ENCODE data around the gene CCDC66.

CCDC66 gene

DNA sequence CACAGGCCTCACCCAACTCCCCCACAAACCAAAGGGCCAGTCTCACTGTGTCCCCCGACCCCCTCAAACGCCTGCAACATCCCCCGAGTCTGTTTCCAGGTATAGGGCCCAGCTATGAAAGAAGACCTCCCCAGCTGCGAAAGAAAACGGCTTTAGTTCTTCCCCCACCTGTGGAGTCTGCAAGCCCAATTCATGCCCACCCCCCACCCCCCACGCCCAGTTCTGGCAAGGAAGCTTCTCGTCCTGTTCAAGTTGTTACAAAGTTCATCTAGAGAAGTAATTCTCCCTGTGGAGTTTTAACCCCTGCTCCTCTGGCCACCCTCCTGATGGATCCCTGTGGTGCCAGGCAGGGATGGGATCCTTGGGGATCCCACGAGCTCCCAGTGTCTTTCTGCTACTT lies 54.4 kb downstream of the CCDC66 start:
- peaks cover 5 to 57% of the 10 kb centered on the region in 2 experiments for H3K36me3 ChIP-seq (ENCODE audit: control insufficient read depth in 2 of 2, insufficient read depth in 1 of 2, low read length in 2 of 2)
- no peak for TF ChIP-seq MYNN (tag by site-specific recombination; IDR thresholded peaks at IDR 0.05; ENCODE audit: borderline replicate concordance)
- TF ChIP-seq, protein P1, sequence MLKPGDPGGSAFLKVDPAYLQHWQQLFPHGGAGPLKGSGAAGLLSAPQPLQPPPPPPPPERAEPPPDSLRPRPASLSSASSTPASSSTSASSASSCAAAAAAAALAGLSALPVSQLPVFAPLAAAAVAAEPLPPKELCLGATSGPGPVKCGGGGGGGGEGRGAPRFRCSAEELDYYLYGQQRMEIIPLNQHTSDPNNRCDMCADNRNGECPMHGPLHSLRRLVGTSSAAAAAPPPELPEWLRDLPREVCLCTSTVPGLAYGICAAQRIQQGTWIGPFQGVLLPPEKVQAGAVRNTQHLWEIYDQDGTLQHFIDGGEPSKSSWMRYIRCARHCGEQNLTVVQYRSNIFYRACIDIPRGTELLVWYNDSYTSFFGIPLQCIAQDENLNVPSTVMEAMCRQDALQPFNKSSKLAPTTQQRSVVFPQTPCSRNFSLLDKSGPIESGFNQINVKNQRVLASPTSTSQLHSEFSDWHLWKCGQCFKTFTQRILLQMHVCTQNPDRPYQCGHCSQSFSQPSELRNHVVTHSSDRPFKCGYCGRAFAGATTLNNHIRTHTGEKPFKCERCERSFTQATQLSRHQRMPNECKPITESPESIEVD (tag by site-specific recombination; IDR thresholded peaks at IDR 0.05), result no peak
- no peak for TF ChIP-seq ZNF544 (tag by site-specific recombination; IDR thresholded peaks at IDR 0.05)
- no peak for TF ChIP-seq ZBTB48 (tag by site-specific recombination; IDR thresholded peaks at IDR 0.05)
- TF ChIP-seq ZNF157 (tag by site-specific recombination; IDR thresholded peaks at IDR 0.05), result no peak
- TF ChIP-seq, protein P2, sequence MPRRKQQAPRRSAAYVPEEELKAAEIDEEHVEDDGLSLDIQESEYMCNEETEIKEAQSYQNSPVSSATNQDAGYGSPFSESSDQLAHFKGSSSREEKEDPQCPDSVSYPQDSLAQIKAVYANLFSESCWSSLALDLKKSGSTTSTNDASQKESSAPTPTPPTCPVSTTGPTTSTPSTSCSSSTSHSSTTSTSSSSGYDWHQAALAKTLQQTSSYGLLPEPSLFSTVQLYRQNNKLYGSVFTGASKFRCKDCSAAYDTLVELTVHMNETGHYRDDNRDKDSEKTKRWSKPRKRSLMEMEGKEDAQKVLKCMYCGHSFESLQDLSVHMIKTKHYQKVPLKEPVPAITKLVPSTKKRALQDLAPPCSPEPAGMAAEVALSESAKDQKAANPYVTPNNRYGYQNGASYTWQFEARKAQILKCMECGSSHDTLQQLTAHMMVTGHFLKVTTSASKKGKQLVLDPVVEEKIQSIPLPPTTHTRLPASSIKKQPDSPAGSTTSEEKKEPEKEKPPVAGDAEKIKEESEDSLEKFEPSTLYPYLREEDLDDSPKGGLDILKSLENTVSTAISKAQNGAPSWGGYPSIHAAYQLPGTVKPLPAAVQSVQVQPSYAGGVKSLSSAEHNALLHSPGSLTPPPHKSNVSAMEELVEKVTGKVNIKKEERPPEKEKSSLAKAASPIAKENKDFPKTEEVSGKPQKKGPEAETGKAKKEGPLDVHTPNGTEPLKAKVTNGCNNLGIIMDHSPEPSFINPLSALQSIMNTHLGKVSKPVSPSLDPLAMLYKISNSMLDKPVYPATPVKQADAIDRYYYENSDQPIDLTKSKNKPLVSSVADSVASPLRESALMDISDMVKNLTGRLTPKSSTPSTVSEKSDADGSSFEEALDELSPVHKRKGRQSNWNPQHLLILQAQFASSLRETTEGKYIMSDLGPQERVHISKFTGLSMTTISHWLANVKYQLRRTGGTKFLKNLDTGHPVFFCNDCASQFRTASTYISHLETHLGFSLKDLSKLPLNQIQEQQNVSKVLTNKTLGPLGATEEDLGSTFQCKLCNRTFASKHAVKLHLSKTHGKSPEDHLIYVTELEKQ (tag by site-specific recombination; IDR thresholded peaks at IDR 0.05; ENCODE audit: borderline replicate concordance), result no peak
- no peak for TF ChIP-seq ZNF629 (tag by site-specific recombination; IDR thresholded peaks at IDR 0.05)

DNA sequence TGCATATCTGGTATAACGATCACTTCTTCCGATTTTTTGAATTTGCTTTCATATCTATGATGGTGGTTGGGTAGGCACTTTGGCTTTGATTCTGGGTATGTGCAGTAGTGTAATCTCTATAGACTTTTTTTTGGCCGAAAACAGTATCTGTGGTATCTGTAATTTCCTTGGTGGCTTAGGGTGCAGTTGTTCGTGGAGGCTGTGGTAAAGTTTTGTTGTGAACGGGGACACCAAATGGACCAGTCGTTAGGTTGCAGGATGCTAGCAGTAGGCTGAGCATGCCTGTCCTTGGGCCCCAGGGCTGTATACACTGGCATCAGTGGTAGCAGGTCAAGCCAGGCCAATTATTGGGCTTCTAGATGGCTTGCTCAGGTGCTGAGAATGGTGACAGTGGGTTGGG lies 55.2 kb downstream of the CCDC66 start:
- CTCF ChIA-PET, result no interaction called here
- Histone ChIP-seq H3K4me1 (ENCODE audit: control insufficient read depth, insufficient read depth, low read length) (0 out of 2 replicates have a peak, but pooled peaks cover 2% of the 10 kb centered on the region), H3K27ac (ENCODE audit: extremely low read depth, low read depth, low read length) (no peak overlapping the region), H3K36me3 (ENCODE audit: control insufficient read depth in 2 of 2, insufficient read depth in 1 of 2, low read length in 2 of 2) (peaks cover 13 to 61% of the 10 kb centered on the region in 2 experiments), H3K4me3 (ENCODE audit: low read depth, low read length) (no peak overlapping the region), H3K9me3 (ENCODE audit: control insufficient read depth, insufficient read depth, low read depth, low read length) (no peaks in the 10 kb centered on the region)
- POLR2A ChIA-PET, result no interaction called here
- TF ChIP-seq, protein P3, sequence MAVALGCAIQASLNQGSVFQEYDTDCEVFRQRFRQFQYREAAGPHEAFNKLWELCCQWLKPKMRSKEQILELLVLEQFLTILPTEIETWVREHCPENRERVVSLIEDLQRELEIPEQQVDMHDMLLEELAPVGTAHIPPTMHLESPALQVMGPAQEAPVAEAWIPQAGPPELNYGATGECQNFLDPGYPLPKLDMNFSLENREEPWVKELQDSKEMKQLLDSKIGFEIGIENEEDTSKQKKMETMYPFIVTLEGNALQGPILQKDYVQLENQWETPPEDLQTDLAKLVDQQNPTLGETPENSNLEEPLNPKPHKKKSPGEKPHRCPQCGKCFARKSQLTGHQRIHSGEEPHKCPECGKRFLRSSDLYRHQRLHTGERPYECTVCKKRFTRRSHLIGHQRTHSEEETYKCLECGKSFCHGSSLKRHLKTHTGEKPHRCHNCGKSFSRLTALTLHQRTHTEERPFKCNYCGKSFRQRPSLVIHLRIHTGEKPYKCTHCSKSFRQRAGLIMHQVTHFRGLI (tag by site-specific recombination; IDR thresholded peaks at IDR 0.05), result no peak
- TF ChIP-seq ZNF585B (tag by site-specific recombination; IDR thresholded peaks at IDR 0.05) (no peak), ZSCAN30 (tag by site-specific recombination; IDR thresholded peaks at IDR 0.05) (no peak), ZNF341 (tag by site-specific recombination; IDR thresholded peaks at IDR 0.05; ENCODE audit: low read depth) (no peak), BCL11B (tag by site-specific recombination; IDR thresholded peaks at IDR 0.05; ENCODE audit: low read depth) (no peak), ZNF433 (tag by site-specific recombination; IDR thresholded peaks at IDR 0.05; ENCODE audit: low read depth) (no peak), ZNF391 (tag by site-specific recombination; IDR thresholded peaks at IDR 0.05; ENCODE audit: borderline replicate concordance, low read depth) (no peak), ZNF416 (tag by site-specific recombination; IDR thresholded peaks at IDR 0.05) (no peak)
- TF ChIP-seq, protein P1 (tag by site-specific recombination; IDR thresholded peaks at IDR 0.05), result no peak

More for the DNA sequence above, 54.4 kb downstream of the CCDC66 start:
- no peak overlapping the region for H3K4me3 ChIP-seq (ENCODE audit: low read depth, low read length)
- 0 out of 2 replicates have a peak, but pooled peaks cover 2% of the 10 kb centered on the region for H3K4me1 ChIP-seq (ENCODE audit: control insufficient read depth, insufficient read depth, low read length)
- ChIA-PET CTCF (no interaction called here), POLR2A (no interaction called here)
- H3K9me3 ChIP-seq (ENCODE audit: control insufficient read depth, insufficient read depth, low read depth, low read length), result no peaks in the 10 kb centered on the region
- no peak overlapping the region for H3K27ac ChIP-seq (ENCODE audit: extremely low read depth, low read depth, low read length)

All from HEK293 (cell line).